H9 (cell line): ENCODE measurements around the gene PRKAG2. TPM values are rescaled to one million over a fixed set of nuclear protein-coding genes. Genes with fewer than 3 reads are reported as not detected.

Source experiments
- DNase-seq: peaks from one replicate; pipeline ENCODE4 v3.0.0-alpha.2; 2017
- H2AFZ ChIP-seq: one replicate; pipeline ENCODE4 v1.6.1; 2013; ENCODE audit warnings: mild to moderate bottlenecking, low read length, control low read depth, moderate library complexity
- H2AK5ac ChIP-seq: 2 replicates; pipeline ENCODE4 v1.6.1; 2013; ENCODE audit warnings: low read length, control low read depth, mixed read lengths; ENCODE audit not compliant: insufficient read length
- H2BK120ac ChIP-seq: one replicate; pipeline ENCODE4 v1.6.1; 2013; ENCODE audit warnings: low read depth, mild to moderate bottlenecking, low read length, control low read depth, inconsistent platforms; ENCODE audit not compliant: poor library complexity, severe bottlenecking
- H2BK12ac ChIP-seq: 2 replicates; pipeline ENCODE4 v1.6.1; 2013; ENCODE audit warnings: low read length, control low read depth, mixed read lengths, low read depth; ENCODE audit not compliant: insufficient read length
- H2BK15ac ChIP-seq: 2 replicates; pipeline ENCODE4 v1.6.1; 2013; ENCODE audit warnings: low read depth, low read length, control low read depth
- H2BK20ac ChIP-seq: one replicate; pipeline ENCODE4 v1.6.1; 2013; ENCODE audit warnings: low read depth, mild to moderate bottlenecking, low read length, control low read depth, inconsistent platforms; ENCODE audit not compliant: poor library complexity, severe bottlenecking
- H2BK5ac ChIP-seq: 2 replicates; pipeline ENCODE4 v1.6.1; 2013; ENCODE audit warnings: low read length, control low read depth, mixed read lengths; ENCODE audit not compliant: insufficient read length
- H3K14ac ChIP-seq: 2 replicates; pipeline ENCODE4 v1.6.1; 2013; ENCODE audit warnings: low read length, control low read depth; ENCODE audit not compliant: insufficient read depth
- H3K18ac ChIP-seq: 2 replicates; pipeline ENCODE4 v1.6.1; 2013; ENCODE audit warnings: low read depth, mild to moderate bottlenecking, mixed read lengths, low read length, control low read depth; ENCODE audit not compliant: insufficient read length
- H3K23ac ChIP-seq: 2 replicates; pipeline ENCODE4 v1.6.1; 2013; ENCODE audit warnings: low read length, control low read depth, mixed read lengths, low read depth; ENCODE audit not compliant: insufficient read length
- H3K23me2 ChIP-seq: 2 replicates; pipeline ENCODE4 v1.6.1; 2013; ENCODE audit warnings: low read depth, mild to moderate bottlenecking, mixed read lengths, low read length, control low read depth; ENCODE audit not compliant: insufficient read length, poor library complexity, severe bottlenecking
- H3K27ac ChIP-seq: 2 replicates; pipeline ENCODE4 v1.5.1; 2013; ENCODE audit warnings: low read length, control low read depth, mixed read lengths, low read depth; ENCODE audit not compliant: insufficient read length
- H3K27me3 ChIP-seq: 2 replicates; pipeline ENCODE4 v1.6.1; 2013; ENCODE audit warnings: low read length, control low read depth, inconsistent platforms; ENCODE audit not compliant: insufficient read depth
- H3K4ac ChIP-seq: 2 replicates; pipeline ENCODE4 v1.6.1; 2013; ENCODE audit warnings: low read depth, mild to moderate bottlenecking, control low read depth, inconsistent platforms, low read length, moderate library complexity
- H3K4me1 ChIP-seq: 2 replicates; pipeline ENCODE4 v1.6.1; 2013; ENCODE audit warnings: low read length, control low read depth, inconsistent platforms; ENCODE audit not compliant: insufficient read depth
- H3K4me2 ChIP-seq: 2 replicates; pipeline ENCODE4 v1.6.1; 2013; ENCODE audit warnings: low read length, control low read depth, mixed read lengths; ENCODE audit not compliant: insufficient read length, insufficient read depth
- H3K56ac ChIP-seq: 2 replicates; pipeline ENCODE4 v1.6.1; 2013; ENCODE audit warnings: low read depth, mild to moderate bottlenecking, mixed read lengths, low read length, control low read depth; ENCODE audit not compliant: insufficient read length
- H3K79me1 ChIP-seq: 2 replicates; pipeline ENCODE4 v1.6.1; 2013; ENCODE audit warnings: low read depth, mild to moderate bottlenecking, moderate library complexity, low read length, control low read depth, inconsistent platforms; ENCODE audit not compliant: insufficient read depth, poor library complexity, severe bottlenecking
- H3K79me2 ChIP-seq: 2 replicates; pipeline ENCODE4 v1.6.1; 2013; ENCODE audit warnings: low read length, control low read depth, inconsistent platforms; ENCODE audit not compliant: insufficient read depth
- H3K9ac ChIP-seq: 2 replicates; pipeline ENCODE4 v1.6.1; 2013; ENCODE audit warnings: low read length, control low read depth, mixed read lengths; ENCODE audit not compliant: insufficient read length; ENCODE audit errors: extremely low read depth
- H3K9me3 ChIP-seq: one replicate; pipeline ENCODE4 v1.6.1; 2013; ENCODE audit warnings: low read depth, low read length, inconsistent platforms; ENCODE audit not compliant: control insufficient read depth
- H3T11ph ChIP-seq: one replicate; pipeline ENCODE4 v1.6.1; 2013; ENCODE audit warnings: mild to moderate bottlenecking, low read length, control low read depth, inconsistent platforms
- H4K20me1 ChIP-seq: one replicate; pipeline ENCODE4 v1.6.1; 2013; ENCODE audit not compliant: control insufficient read depth, insufficient read length, insufficient read depth
- H4K5ac ChIP-seq: 2 replicates; pipeline ENCODE4 v1.6.1; 2013; ENCODE audit warnings: low read depth, mild to moderate bottlenecking, mixed read lengths, low read length, control low read depth; ENCODE audit not compliant: insufficient read length
- H4K8ac ChIP-seq: replicated peaks from 2 replicates; pipeline ENCODE4 v1.6.1; 2013; ENCODE audit warnings: low read length, control low read depth, mixed read lengths, low read depth; ENCODE audit not compliant: insufficient read length
- H4K91ac ChIP-seq: 2 replicates; pipeline ENCODE4 v1.6.1; 2013; ENCODE audit warnings: low read depth, mild to moderate bottlenecking, moderate library complexity, mixed read lengths, low read length, control low read depth; ENCODE audit not compliant: insufficient read length
- H3K27ac Mint-ChIP-seq, 3 experiments: 2 replicates in 2 of 3; 3 replicates in 1 of 3; pipeline ENCODE4 v1.8.0; 2020 to 2021; ENCODE audit warnings: mixed read lengths in 3 of 3, mild to moderate bottlenecking in 1 of 3, moderate library complexity in 1 of 3
- H3K27me3 Mint-ChIP-seq: 2 replicates; pipeline ENCODE4 v1.8.0; 2021; ENCODE audit warnings: low read depth, mild to moderate bottlenecking, moderate library complexity, mixed read lengths
- H3K36me3 Mint-ChIP-seq, 3 experiments: 2 replicates in 2 of 3; 3 replicates in 1 of 3; pipeline ENCODE4 v1.8.0; 2020 to 2021; ENCODE audit warnings: low read depth in 3 of 3, mixed read lengths in 3 of 3; ENCODE audit not compliant: insufficient read depth in 1 of 3
- H3K4me1 Mint-ChIP-seq, 2 experiments: 2 replicates each; pipeline ENCODE4 v1.8.0; 2020; ENCODE audit warnings: mixed read lengths in 2 of 2
- H3K4me3 Mint-ChIP-seq, 2 experiments: 2 replicates in 1 of 2; 3 replicates in 1 of 2; pipeline ENCODE4 v1.8.0; 2020 to 2021; ENCODE audit warnings: mild to moderate bottlenecking in 2 of 2, mixed read lengths in 2 of 2, moderate library complexity in 1 of 2
- H3K9me3 Mint-ChIP-seq, 2 experiments: 2 replicates in 1 of 2; 3 replicates in 1 of 2; pipeline ENCODE4 v1.8.0; 2020; ENCODE audit warnings: mild to moderate bottlenecking in 2 of 2, mixed read lengths in 2 of 2, moderate library complexity in 1 of 2
- CTCF ChIP-seq: fragments of 200-600 bp; sonication (generic); conservative IDR thresholded peaks from 3 replicates; pipeline ENCODE4 v1.8.0; 2021; ENCODE audit warnings: antibody characterized with exemption, mild to moderate bottlenecking
- WGBS: extraction: QIAGEN DNeasy Blood & Tissue Kit; methylation state at CpG from one replicate; pipeline ENCODE4 v1.1.7; 2013; ENCODE audit warnings: missing lambda C conversion rate, low lambda C conversion rate, mixed read lengths; ENCODE audit not compliant: insufficient read length; ENCODE audit errors: extremely low coverage; 5-methylcytosine and 5-hydroxymethylcytosine counted together
- total RNA-seq: library from RNA; stranded (reverse); gene quantifications from 2 replicates; pipeline ENCODE4 v1.2.1, GENCODE V29; 2021

Gene PRKAG2
- total RNA-seq, 1 experiment from 2014 or later = 11.8 TPM

- H3K36me3 Mint-ChIP-seq = no peaks in the 10 kb centered on the region
- no peaks in the 10 kb centered on the region for H3K9me3 ChIP-seq
- H2BK12ac ChIP-seq = no peak overlapping the region
- no peaks in the 10 kb centered on the region for H3K9me3 Mint-ChIP-seq
- H2BK120ac ChIP-seq = no peak overlapping the region
- no peak overlapping the region for H3K18ac ChIP-seq
- no peaks in the 10 kb centered on the region for H4K20me1 ChIP-seq
- H3K4me1 ChIP-seq = no peaks in the 10 kb centered on the region
- H3K27me3 Mint-ChIP-seq = peaks cover 17% of the 10 kb centered on the region
- no peak overlapping the region for H3K4me3 Mint-ChIP-seq
- no peak overlapping the region for H3K27ac ChIP-seq
- no peak overlapping the region for H3K4ac ChIP-seq
- H2AK5ac ChIP-seq = no peak overlapping the region
- H2BK5ac ChIP-seq = no peak overlapping the region
- no peak overlapping the region for H3K27ac Mint-ChIP-seq
- H3K9ac ChIP-seq = no peak overlapping the region
- TF ChIP-seq CTCF = no peak
- no peak for DNase-seq
- peaks cover 0 to 6% of the 10 kb centered on the region in 2 experiments; a peak in 1 of 4 replicates for H3K4me1 Mint-ChIP-seq
- H2BK20ac ChIP-seq = no peak overlapping the region
- no peaks in the 10 kb centered on the region; the same call in 1 of the 2 replicates for H3K27me3 ChIP-seq
- H4K91ac ChIP-seq = no peak overlapping the region
- WGBS = no CpG with 5 or more reads among the region's 11 CpGs
- no peak overlapping the region for H2BK15ac ChIP-seq
- no peak overlapping the region for H3K23ac ChIP-seq
- H3K56ac ChIP-seq = no peak overlapping the region
- no peak overlapping the region for H2AFZ ChIP-seq
- no peak overlapping the region for H3T11ph ChIP-seq
- H3K14ac ChIP-seq = no peak overlapping the region
- H3K23me2 ChIP-seq = no peaks in the 10 kb centered on the region
- no peaks in the 10 kb centered on the region for H3K79me1 ChIP-seq
- no peak overlapping the region for H4K5ac ChIP-seq
- no peaks in the 10 kb centered on the region for H3K79me2 ChIP-seq
- H3K4me2 ChIP-seq = no peak overlapping the region
- no peak overlapping the region for H4K8ac ChIP-seq
These were observed 107.6 kb downstream of the PRKAG2 start for GRCh38 chr7:151769188-151769821.
